Inflammatory macrophage treated with lipopolysaccharide for 4 hours (primary cell): ENCODE measurements around the gene NPDC1.

Experiments
- DNase-seq: peaks from one replicate; pipeline ENCODE4 v3.0.0-alpha.2; 2020

NPDC1 gene

DNA sequence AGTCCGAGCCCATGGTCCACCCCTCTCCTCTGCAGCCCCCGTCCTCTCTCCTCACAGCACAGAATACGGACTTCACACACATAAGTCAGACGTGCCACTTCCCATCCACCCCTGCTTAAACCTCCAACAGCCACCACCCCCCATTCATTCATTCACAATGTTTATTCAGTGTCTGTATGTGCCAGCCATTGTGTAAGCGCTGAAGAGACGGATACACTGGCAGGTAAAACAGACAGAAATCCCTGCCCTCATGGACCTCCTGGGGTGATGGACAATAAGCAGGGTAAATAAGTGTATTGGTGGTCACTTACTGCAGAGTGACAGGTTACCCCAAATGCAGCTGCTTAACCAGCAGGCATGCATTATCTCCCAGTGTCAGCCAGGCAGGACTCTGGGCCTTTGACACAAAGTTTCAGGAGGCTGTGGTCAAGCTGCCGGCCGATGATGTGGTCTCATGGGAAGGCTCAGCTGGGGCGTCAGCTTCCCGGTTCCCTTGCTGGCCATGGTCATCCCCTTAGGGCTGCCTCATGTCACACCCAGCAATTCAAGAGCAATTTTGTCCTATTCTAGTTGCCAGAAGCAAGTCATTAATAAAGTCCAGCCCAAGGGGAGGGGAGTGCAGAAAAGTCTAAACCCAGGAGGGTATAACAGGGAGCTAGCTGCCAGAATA, 55.6 kb downstream of the NPDC1 start:
- no peak for DNase-seq
